Measurements from ENCODE around the gene GATAD2A.
A peak's percentile ranks its signal among the peaks of the same experiment; 100 is the strongest.
"Not testable (repeated sequence)": the region's sequence is repeated elsewhere in the genome, so short reads cannot be mapped to it uniquely, and the experiment has no call there.

Gene GATAD2A

GRCh38 chr19:19468424-19469050 lies 63.1 kb downstream of the GATAD2A start:
- no peak for DNase-seq

- DNase-seq: no peak
Observed at GRCh38 chr19:19470579-19470978, 65.1 kb downstream of the GATAD2A start.

GRCh38 chr19:19471682-19472081 lies 66.2 kb downstream of the GATAD2A start:
- no peak for DNase-seq

- not testable (repeated sequence) for DNase-seq
Observed at GRCh38 chr19:19472106-19472505, 66.6 kb downstream of the GATAD2A start.

- DNase-seq: no peak
Observed at GRCh38 chr19:19475015-19475765, 69.7 kb downstream of the GATAD2A start.

DNA sequence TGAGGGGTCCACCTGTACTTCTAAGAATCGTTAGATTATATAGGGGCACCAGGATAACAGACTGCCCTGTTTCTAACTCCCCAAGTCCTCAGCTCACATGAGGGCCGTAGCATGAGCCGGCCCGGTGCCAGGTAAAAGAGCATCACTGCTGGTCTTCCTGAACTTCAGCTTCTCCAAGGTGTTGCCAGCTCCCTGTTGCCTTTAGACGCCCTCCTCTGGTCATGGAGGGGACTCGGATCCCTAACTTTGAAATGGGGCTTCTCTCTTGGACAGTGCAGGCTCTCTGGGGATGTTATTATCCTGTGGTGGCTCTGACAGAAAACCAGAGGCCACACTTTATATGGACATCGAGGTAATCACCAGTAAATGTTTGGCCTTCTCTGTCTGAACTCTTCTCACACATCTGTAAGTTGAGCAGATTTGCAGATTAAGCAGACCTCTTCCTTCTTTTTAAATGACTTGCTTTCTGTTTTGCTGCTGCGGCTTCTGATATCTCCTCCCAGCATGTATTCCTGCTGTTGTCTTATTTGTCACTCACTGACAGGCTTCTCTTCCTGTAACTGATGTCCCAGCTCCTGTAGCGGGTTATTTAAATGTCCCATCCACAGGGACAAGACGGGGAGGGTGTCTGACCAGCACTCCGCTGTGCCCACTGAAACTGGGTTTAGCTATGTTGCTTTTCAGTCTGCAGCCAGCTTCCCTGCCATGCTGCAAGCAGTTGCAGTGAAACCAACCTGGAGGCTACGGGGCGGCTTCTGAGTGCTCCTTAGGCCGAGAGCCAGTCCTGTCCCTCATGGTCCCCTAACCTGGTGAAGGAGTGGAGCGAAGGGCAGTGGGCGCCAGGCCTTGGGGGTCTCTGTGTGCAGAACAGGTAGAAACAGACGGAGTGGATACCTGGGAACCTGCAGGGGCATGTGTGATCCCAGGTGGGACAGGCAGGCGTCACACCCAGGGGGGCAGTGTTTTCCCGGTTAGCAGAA lies 70.7 kb downstream of the GATAD2A start:
- DNase-seq: no peak

DNA sequence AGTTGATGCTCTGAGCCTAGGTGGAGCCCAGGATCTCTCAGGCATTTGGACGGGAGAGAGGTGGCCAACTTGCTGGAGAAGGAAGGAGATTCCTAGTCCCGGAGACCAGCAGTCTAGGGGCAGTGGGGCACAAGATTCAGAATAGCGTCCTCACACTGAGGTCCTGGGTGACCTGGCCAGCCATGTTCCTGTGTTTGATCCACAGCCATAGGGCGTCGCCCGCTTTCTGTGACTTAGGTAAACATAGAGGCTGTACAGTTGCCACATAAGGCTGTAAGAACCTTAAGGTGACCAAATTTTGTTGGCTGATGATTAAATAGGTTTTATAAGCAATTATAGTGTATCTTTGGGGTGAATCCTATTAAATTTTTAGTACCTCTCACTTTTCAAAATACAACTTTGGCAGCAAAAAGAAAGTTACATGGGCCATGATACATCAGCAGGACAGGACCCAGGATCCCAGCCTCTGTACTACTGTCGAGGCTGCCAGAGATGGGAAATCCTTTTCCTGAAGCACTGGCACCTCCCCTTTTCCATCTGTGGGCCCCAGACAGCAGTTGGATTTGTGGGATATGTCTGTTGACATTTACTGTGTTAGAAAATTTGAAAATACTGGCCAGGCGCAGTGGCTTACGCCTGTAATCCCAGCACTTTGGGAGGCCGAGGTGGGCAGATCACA lies 72.4 kb downstream of the GATAD2A start:
- no peak for DNase-seq

DNA sequence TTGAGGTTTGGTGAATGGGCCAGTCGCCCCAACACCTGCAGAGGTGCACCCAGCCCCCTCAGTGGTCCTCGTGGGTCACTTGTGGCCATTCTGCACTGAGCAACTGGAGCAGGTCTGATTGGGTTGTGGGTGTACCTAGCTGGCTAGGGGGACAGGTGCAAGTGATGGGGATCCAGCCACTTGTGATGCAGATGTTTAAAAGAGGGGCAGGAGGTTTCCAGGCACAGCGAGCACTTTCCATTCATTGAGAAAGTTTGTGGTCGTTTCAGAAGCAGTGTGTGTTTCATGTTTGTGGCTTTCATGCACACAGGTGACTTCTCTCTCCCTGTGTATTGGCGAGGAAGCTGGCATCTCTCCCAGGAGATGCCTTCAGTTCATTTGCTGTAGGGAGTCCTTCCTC lies 75.2 kb downstream of the GATAD2A start:
- DNase-seq: no peak

GRCh38 chr19:19482809-19483596 lies 77.5 kb downstream of the GATAD2A start:
- no peak for DNase-seq

- no peak for DNase-seq
Observed at GRCh38 chr19:19485161-19485997, 79.9 kb downstream of the GATAD2A start.

- DNase-seq: no peak
Observed at GRCh38 chr19:19485998-19486290, 80.5 kb downstream of the GATAD2A start.

DNA sequence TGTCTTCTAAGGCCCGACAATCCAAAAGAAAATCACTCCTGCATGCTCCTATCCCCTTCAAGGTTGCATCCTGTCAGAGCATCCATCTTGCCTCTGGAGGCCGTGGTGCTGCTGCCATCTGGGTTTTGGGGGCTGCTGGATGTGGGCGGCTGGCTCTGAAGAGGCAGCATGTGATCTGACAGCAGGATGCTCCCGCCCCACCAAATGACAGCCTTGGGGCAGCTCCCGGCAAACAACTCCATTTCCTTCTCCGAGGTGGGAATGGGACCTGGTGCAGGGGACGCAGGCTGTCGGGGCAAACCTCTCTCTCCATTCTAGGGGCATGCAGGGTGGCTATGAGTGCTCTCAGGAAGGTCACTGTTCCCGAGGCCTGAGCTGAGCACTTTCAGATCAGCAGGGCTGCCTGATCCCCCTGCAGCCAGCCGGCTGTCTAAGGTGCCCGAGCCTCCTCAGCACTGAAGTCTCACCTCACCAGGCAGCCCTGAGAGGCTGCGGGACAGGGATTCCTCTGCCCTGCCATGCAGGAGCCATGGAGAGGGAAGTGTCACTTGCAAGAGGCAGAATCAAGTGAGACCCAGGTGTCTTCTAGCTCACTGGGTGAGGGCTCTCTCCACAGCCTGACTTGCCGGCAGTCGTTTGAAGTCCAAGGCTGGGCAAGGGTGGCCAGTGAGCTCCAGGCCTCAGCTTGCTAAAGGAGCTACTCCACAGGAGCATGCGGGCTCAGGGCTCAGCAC lies 81.0 kb downstream of the GATAD2A start:
- DNase-seq: peak; percentile 42

- DNase-seq: no peak
Observed at GRCh38 chr19:19487077-19487949, 81.8 kb downstream of the GATAD2A start.

GRCh38 chr19:19487950-19488874 lies 82.7 kb downstream of the GATAD2A start:
- DNase-seq: no peak

DNA sequence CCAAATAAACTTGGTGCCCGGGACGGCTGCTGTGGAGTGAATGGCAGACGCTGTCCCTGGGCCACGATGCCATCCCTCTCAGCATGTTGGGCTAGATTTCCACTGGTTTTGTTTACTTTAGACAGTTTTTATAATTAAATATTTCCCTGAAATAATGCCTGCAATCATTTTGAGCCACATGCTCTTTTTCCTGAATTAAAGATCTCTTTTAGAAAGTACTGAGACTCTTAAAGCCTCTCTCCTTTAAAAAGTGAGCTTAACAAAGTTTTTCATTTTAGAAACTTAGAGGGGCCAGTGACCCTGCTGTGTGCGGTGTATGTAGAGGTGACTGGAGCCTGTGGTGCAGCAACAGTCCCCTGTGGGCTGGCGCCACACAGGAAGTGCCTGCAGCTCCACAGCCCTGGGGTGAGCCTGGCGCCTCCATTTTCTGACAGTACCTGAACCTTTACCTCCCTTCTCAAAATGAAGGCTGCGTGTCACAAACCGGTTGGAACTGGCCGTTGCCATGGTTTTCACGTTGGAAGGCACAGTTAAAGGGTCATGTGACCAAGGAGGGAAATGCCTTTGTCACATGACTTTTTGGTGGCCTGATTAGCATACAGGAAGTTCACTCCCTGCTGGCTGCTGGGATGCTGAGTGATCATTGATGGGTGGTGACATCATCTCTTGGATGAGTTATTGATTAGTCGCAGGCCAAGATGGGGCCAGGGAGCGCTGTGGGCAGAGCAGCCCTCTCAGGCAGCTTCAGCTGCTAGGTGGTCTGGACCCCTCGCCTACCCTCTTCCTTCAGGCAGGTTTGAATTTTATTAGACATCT lies 83.6 kb downstream of the GATAD2A start:
- DNase-seq: no peak

GRCh38 chr19:19489804-19490204 lies 84.3 kb downstream of the GATAD2A start:
- no peak for DNase-seq

GRCh38 chr19:19490214-19490968 lies 84.9 kb downstream of the GATAD2A start:
- peak; percentile 71 for DNase-seq

Measured in NCI-H1694 (cell line).